Panc1 (cell line): ENCODE data around the gene ROBO1. TPM values are rescaled to one million over a fixed set of nuclear protein-coding genes. Genes with fewer than 3 reads are reported as not detected.

Source experiments
- ATAC-seq: fragments of 200-7000 bp; cut with Tn5 transposase; 2 replicates; pipeline ENCODE4 v1.9.1; 2020; ENCODE audit warnings: mild to moderate bottlenecking, moderate library complexity
- BruUV-seq: library from RNA; stranded (reverse); fragments of 400-500 nt; replicated peaks from 2 replicates; lab custom pipeline; 2021; lab: Mats Ljungman, UMichigan
- CTCF ChIA-PET: fragments of 300-600 bp; sonication (Branson Sonifier 250); formaldehyde crosslinking; loops from one replicate; lab custom pipeline; 2022; ENCODE audit warnings: antibody characterized with exemption; lab: Charles Lee
- POLR2A ChIA-PET: fragments of 300-600 bp; sonication (Branson Sonifier 250); formaldehyde crosslinking; loops from one replicate; lab custom pipeline; 2022; ENCODE audit warnings: antibody characterized with exemption; lab: Charles Lee
- DNase-seq: peaks from one replicate; pipeline ENCODE4 v3.0.0-alpha.2; 2010; ENCODE audit warnings: low read depth, low spot score
- H3K27ac ChIP-seq: 2 replicates; pipeline ENCODE4 v1.5.1; 2011; ENCODE audit warnings: mild to moderate bottlenecking, low read length, inconsistent platforms
- H3K27me3 ChIP-seq: fragments of 200-500 bp; sonication (Bioruptor generic); 2 replicates; pipeline ENCODE4 v1.6.0; 2014; ENCODE audit warnings: low read length, inconsistent platforms; ENCODE audit not compliant: control insufficient read depth, insufficient read depth
- H3K36me3 ChIP-seq: fragments of 200-500 bp; sonication (Bioruptor generic); 2 replicates; pipeline ENCODE4 v1.5.1; 2014; ENCODE audit warnings: inconsistent platforms, mild to moderate bottlenecking, low read length, moderate library complexity; ENCODE audit not compliant: control insufficient read depth, insufficient read depth
- H3K4me1 ChIP-seq: 2 replicates; pipeline ENCODE4 v1.5.1; 2011; ENCODE audit warnings: inconsistent platforms, mild to moderate bottlenecking, low read length, moderate library complexity; ENCODE audit not compliant: control insufficient read depth, insufficient read depth
- H3K4me3 ChIP-seq, 2 experiments: 2 replicates each; pipeline ENCODE4 v1.5.1; 2011 to 2012; ENCODE audit warnings: low read depth in 2 of 2, low read length in 2 of 2, mild to moderate bottlenecking in 2 of 2, inconsistent platforms in 1 of 2, moderate library complexity in 1 of 2
- H3K9me3 ChIP-seq: fragments of 200-500 bp; sonication (Bioruptor generic); 2 replicates; pipeline ENCODE4 v1.5.1; 2014; ENCODE audit warnings: low read depth, mild to moderate bottlenecking, inconsistent platforms, low read length, moderate library complexity; ENCODE audit not compliant: control insufficient read depth, insufficient read depth
- POLR2AphosphoS5 ChIP-seq: IDR thresholded peaks from 2 replicates; pipeline ENCODE4 v1.6.1; 2012; ENCODE audit warnings: mild to moderate bottlenecking, low read depth, low read length, moderate library complexity
- SIN3A ChIP-seq: IDR thresholded peaks from 2 replicates; pipeline ENCODE4 v1.6.1; 2012; ENCODE audit warnings: low read depth, mild to moderate bottlenecking, low read length, moderate library complexity, borderline replicate concordance; ENCODE audit not compliant: insufficient read depth
- TCF7L2 ChIP-seq: IDR thresholded peaks from 2 replicates; pipeline ENCODE4 v1.6.1; 2011; ENCODE audit warnings: mild to moderate bottlenecking, low read depth, low read length, inconsistent platforms
- in situ Hi-C: cut with HindIII; loops from 2 replicates; pipeline ENCODE4 v1.10.0; 2016; ENCODE audit warnings: low sequenced_read_pairs, low pct_unique_long_range_greater_than_20kb
- intact Hi-C: fragments of 100-400 bp; cut with micrococcal nuclease; formaldehyde crosslinking; loops from one replicate; pipeline ENCODE4 v1.10.0; 2022; ENCODE audit not compliant: unreplicated experiment
- total RNA-seq: library from RNA; stranded (reverse); gene quantifications from one replicate; pipeline ENCODE4 v1.2.1, GENCODE V29; 2021; ENCODE audit not compliant: unreplicated experiment
- TF ChIP-seq, protein P1 (sequence below): fragments of 450-650 bp; IDR thresholded peaks from 2 replicates; pipeline ENCODE4 v1.5.1; 2017; ENCODE audit warnings: mild to moderate bottlenecking
- TF ChIP-seq, protein P2 (sequence below), 2 experiments: IDR thresholded peaks; 2 replicates each; pipeline ENCODE4 v1.6.1; 2011 to 2012; ENCODE audit warnings: low read depth in 2 of 2, control low read depth in 1 of 2, low read length in 1 of 2, mild to moderate bottlenecking in 1 of 2, moderate library complexity in 1 of 2; ENCODE audit not compliant: insufficient read depth in 1 of 2

ROBO1 gene
- total RNA-seq, 1 experiment from 2014 or later: 61.6 TPM

DNA sequence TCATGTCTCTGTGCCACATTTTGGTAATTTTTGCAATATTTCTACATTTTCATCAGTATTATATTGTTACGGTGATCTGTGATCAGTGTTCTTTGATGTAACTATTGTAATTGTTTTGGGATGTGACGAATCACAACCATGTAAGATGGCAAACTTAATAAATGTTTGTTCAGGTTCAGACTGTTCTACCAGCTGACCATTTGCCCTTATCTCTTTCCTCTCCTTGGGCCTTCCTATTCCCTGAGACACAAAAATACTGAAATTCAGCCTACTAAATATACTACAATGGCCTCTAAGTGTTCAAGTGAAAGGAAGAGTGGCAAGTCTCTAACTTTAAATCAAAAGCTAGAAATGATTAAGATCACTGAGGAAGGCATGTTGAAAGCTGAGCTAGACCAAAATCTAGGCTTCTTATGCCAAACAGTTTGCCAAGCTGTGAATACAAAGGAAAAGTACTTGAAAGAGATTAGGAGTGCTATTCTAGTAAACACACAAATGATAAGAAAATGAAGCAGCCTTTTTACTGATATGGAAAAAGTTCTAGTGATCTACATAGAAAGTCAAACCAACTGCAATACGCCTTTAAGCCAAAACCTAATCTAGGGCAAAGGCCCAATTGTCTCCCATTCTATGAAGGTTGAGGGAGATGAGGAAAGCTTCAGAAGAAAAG is 952.8 kb downstream of the ROBO1 start:
- intact Hi-C loops: no loop called here
- H3K4me1 ChIP-seq: no peaks in the 10 kb centered on the region
- no peak for DNase-seq
- no peak for ATAC-seq
- H3K9me3 ChIP-seq: no peaks in the 10 kb centered on the region
- no peaks in the 10 kb centered on the region for H3K27me3 ChIP-seq
- ChIA-PET POLR2A (no interaction called here), CTCF (no interaction called here)
- H3K4me3 ChIP-seq: no peak overlapping the region
- TF ChIP-seq, protein P1, sequence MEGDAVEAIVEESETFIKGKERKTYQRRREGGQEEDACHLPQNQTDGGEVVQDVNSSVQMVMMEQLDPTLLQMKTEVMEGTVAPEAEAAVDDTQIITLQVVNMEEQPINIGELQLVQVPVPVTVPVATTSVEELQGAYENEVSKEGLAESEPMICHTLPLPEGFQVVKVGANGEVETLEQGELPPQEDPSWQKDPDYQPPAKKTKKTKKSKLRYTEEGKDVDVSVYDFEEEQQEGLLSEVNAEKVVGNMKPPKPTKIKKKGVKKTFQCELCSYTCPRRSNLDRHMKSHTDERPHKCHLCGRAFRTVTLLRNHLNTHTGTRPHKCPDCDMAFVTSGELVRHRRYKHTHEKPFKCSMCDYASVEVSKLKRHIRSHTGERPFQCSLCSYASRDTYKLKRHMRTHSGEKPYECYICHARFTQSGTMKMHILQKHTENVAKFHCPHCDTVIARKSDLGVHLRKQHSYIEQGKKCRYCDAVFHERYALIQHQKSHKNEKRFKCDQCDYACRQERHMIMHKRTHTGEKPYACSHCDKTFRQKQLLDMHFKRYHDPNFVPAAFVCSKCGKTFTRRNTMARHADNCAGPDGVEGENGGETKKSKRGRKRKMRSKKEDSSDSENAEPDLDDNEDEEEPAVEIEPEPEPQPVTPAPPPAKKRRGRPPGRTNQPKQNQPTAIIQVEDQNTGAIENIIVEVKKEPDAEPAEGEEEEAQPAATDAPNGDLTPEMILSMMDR: no peak
- TF ChIP-seq, protein P2, sequence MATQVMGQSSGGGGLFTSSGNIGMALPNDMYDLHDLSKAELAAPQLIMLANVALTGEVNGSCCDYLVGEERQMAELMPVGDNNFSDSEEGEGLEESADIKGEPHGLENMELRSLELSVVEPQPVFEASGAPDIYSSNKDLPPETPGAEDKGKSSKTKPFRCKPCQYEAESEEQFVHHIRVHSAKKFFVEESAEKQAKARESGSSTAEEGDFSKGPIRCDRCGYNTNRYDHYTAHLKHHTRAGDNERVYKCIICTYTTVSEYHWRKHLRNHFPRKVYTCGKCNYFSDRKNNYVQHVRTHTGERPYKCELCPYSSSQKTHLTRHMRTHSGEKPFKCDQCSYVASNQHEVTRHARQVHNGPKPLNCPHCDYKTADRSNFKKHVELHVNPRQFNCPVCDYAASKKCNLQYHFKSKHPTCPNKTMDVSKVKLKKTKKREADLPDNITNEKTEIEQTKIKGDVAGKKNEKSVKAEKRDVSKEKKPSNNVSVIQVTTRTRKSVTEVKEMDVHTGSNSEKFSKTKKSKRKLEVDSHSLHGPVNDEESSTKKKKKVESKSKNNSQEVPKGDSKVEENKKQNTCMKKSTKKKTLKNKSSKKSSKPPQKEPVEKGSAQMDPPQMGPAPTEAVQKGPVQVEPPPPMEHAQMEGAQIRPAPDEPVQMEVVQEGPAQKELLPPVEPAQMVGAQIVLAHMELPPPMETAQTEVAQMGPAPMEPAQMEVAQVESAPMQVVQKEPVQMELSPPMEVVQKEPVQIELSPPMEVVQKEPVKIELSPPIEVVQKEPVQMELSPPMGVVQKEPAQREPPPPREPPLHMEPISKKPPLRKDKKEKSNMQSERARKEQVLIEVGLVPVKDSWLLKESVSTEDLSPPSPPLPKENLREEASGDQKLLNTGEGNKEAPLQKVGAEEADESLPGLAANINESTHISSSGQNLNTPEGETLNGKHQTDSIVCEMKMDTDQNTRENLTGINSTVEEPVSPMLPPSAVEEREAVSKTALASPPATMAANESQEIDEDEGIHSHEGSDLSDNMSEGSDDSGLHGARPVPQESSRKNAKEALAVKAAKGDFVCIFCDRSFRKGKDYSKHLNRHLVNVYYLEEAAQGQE (IDR thresholded peaks at IDR 0.05; ENCODE audit: insufficient read depth in 1 of 2, low read depth in 2 of 2, low read length in 1 of 2): no peak
- TF ChIP-seq TCF7L2 (no peak), SIN3A (no peak), POLR2AphosphoS5 (no peak)
- in situ Hi-C loops: no loop called here
- BruUV-seq: no TSS peak
- H3K36me3 ChIP-seq: no peaks in the 10 kb centered on the region
- no peak overlapping the region for H3K27ac ChIP-seq

DNA sequence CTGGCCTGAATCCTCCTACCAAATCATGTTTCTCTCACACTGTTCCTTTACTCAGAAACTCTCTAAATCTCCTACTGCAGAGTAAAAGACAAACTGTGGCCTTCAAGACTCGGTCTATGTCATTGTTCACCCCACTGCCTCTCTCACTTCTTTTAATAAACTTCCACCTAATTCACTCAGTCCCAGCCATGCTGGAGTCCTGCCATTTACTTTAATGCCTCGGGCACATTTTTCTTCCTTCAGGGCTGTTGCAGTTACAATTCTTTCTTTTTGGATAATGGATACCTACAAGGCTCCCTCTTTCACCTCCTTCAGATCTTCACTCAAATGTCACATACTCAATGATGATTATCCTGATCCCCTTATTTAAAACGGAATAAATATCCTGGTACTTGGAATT is 955.6 kb downstream of the ROBO1 start:
- TF ChIP-seq, protein P2 (IDR thresholded peaks at IDR 0.05; ENCODE audit: insufficient read depth in 1 of 2, low read depth in 2 of 2, low read length in 1 of 2): no peak
- no peak for TF ChIP-seq POLR2AphosphoS5
- TF ChIP-seq TCF7L2: no peak
- TF ChIP-seq SIN3A: no peak
- TF ChIP-seq, protein P1: no peak
- Histone ChIP-seq H3K27ac (no peak overlapping the region), H3K36me3 (no peaks in the 10 kb centered on the region), H3K4me1 (no peaks in the 10 kb centered on the region), H3K9me3 (no peaks in the 10 kb centered on the region), H3K27me3 (no peaks in the 10 kb centered on the region), H3K4me3 (no peak overlapping the region)
- no peak for DNase-seq
- intact Hi-C loops: no loop called here
- no TSS peak for BruUV-seq
- in situ Hi-C loops: no loop called here
- ChIA-PET CTCF (no interaction called here), POLR2A (no interaction called here)
- ATAC-seq: no peak
